GM19463 (cell line): Measurements from ENCODE around the gene NSL1.
"Not testable (repeated sequence)": the region's sequence is repeated elsewhere in the genome, so short reads cannot be mapped to it uniquely, and the experiment has no call there.

Experiments used
- ATAC-seq: cut with Tn5 transposase; IDR thresholded peaks from one replicate; pipeline ENCODE4 v1.9.1; 2021; ENCODE audit warnings: mild to moderate bottlenecking, moderate library complexity; ENCODE audit not compliant: unreplicated experiment

Gene NSL1

GRCh38 chr1:212712451-212713303 lies 78.9 kb downstream of the NSL1 start:
- no peak for ATAC-seq

DNA sequence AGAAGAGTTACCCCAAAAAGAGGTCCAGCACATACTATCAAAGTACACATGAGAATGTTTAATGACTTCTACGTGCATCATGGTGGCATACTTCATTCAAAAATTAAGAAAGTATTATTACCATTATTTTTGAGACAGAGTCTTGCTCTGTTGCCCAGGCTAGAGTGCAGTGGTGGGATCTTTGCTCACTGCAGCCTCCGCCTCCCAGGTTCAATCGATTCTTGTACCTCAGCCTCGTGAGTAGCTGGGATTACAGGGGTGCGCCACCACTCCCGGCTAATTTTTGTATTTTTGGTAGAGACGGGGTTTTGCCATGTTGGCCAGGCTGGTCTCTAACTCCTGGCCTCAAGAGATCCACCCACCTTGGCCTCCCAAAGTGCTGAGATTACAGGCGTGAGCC lies 79.6 kb downstream of the NSL1 start:
- ATAC-seq: not testable (repeated sequence)

GRCh38 chr1:212710566-212710965 lies 81.0 kb downstream of the NSL1 start:
- no peak for ATAC-seq

- no peak for ATAC-seq
These were observed 87.5 kb downstream of the NSL1 start for GRCh38 chr1:212703991-212704564.

DNA sequence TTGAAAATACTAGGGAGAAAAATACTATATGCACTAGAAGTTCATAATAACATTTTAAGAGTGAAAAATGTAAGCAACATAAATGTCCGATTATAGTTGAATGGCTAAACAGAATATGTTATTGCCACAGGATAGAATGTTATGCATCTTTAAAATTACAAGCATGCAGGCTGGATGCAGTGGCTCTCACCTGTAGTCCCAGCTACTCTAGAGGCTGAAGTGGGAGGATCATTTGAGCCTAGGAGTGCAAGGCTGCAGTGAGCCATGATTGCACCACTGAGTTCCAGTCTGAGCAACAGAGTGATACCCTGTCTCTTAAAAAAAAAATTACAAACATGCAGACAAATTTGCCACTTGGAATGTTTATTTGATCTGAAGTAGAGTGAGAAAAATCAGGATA lies 88.9 kb downstream of the NSL1 start:
- ATAC-seq: no peak

DNA sequence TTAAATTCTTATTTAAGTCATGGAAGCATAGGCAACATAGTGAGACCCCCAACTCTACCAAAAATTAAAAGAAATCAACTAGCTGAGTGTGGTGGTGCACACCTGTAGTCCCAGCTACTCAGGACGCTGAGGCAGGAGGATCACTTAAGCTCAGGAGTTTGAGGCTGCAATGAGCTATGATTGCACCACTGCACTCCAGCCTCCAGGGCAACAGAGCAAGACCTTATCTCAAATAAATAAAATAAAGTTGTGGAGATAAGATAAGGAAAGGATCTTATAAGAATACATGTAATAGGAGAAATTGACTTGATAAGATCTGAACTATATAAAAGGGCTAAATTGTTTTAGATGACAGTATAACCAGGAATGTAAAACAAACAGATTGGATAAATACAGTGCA lies 89.7 kb downstream of the NSL1 start:
- ATAC-seq: no peak

GRCh38 chr1:212700892-212701819 lies 90.4 kb downstream of the NSL1 start:
- peak; percentile 24 for ATAC-seq

DNA sequence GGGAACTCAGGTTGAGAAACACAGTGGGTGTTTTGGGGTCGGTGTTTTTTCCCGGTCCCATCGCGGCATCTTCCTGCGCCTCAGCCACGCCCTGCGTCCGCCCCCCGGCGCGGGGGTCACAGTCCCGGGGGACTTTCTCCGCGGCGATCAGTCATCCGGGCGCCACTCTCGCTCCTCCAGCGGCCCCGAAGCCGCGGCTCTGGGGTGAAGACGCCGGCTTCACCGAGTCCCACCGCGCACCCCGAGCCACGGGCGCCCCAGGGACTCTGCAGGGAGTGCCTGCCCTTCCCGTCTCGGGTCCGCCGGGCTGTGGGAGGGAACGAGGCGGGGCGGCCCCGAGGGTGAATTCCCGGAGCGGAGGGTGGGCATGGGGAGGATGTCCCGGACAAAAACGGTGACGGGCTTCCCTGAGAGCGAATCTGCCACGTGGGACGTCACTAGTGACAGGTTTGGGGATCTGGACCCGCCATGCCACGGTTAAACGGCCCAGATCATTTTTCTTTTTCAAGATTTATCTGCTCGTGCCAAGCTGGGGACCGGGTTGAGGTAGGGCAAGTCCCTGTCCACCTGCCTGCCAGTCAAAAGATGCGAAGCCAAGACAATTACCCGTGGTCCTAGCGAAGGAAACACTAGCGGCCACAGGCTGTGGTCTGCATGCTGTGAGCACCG lies 91.2 kb downstream of the NSL1 start:
- peak; percentile 28 for ATAC-seq

DNA sequence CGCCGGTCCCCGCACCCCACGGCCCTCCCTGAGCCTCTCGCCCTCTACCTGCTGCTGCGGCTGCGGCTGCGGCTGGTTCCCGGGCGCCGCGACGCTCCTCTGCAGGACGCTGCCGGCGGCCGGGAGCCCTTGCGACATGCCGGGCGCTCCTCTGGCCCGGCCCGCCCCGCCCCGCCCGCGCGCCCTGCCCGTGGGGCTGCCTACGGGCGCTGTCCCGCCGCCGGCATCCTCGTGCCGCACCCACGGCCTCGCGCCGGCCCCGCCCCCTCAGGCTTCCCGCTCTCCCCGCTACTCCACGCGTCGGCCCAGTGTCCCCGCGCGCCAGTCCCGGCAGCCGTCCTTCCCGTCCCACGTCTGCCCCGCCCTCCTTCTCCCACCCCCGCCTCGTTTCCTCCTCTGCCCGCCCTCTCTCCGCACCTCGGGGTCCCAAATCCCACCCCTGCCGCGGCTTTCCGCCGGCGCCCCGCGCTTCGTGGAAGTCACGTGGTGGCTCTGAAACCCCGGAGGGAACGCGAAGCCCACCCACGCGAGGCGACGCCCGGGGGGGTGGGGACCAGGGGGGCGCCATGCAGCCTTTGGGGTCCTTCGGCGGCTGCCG lies 91.9 kb downstream of the NSL1 start, which contains the start of gene BATF3:
TSS of gene BATF3 (minus strand) at position 216 of the 598 bp plus-strand sequence. CDS start at position 138, 78 bp downstream.
- peak; percentile 11 for ATAC-seq

DNA sequence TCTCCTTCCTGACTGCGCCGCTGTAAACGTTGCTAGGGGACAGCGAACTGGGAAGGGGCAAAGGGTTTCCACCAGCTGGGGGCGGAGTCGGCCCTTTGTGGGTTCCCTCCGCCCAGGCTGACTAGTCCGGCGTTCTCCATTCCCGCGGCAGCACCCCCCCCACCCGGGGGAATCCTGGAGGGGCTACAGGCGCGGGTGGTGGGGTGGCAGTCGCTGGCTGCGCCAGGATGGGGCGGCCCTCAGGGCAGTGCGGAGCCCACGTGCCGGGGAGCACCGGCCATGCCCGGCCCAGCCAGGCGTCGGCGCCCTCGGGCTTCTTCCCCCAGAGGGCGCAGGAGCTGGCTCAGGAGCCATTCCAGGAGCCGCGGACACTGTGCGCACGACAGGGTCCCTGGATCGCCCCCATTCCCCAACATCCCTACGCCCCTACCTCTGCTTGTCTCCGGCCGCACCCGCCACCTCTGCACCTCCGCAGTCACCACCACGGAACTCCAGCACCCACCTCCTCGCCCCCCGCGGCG lies 92.4 kb downstream of the NSL1 start:
- ATAC-seq: peak; percentile 56

DNA sequence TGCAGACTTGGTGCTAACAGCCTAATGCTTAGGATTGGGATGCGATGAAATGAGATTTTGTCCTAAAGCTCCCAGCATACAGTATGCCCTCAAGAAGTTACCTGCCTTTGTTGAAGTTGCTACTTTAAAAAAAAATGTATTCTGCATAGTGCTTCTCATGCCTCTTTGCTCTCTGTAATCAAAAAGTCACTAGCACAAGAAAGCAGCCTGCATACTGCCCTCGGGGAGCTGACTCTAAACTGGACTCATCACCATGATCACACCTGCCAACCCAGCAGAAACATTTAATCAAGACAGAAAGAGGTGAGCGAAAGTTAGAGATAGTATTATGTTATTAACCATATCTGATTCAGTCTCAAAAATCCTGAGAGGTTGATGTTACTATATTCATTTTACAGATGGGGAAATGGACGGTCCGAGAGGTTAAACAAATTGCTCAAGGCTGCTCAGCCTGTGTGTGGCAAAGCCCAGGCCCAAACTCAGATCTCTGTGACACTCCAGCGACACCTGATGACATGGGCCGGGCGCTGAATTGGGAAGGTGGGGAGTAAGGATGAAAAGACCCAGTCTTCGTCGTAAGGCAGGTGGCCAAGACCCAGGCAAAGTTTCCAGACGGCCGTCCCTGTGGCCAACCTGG lies 93.0 kb downstream of the NSL1 start:
- ATAC-seq: peak; percentile 3

DNA sequence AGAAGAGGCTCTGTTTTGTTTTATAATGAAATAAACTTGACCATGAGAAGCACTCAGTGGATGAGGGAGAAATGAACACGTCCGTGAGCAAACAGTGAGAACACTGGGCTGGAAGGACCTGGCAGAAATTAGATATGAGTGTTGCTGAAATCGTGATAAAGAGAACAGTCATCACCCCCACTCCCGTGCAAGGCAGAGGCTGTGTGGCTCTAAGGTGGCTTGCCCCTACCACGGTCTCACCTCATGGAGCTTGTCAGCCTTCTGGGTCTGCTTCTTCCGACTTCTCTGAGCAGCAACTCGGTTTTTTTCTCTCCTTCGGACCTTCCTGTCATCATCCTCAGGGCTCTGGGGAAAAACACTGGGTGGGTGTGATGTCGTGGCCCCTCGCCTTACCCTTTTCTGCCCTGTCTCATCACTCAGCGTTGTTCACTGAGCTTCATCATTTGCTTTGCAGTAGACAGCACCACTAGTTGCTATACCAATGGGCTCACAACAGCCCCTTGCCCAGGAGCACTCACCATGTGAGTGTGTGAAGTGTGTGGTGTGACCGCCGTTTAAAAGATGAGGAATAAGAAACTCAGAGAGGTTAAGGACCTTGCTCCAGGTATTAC lies 94.8 kb downstream of the NSL1 start:
- ATAC-seq: no peak

- ATAC-seq: no peak
These were observed 98.6 kb downstream of the NSL1 start for GRCh38 chr1:212692774-212693644.

GRCh38 chr1:212691561-212692071 lies 100.0 kb downstream of the NSL1 start:
- peak; percentile 80 for ATAC-seq

DNA sequence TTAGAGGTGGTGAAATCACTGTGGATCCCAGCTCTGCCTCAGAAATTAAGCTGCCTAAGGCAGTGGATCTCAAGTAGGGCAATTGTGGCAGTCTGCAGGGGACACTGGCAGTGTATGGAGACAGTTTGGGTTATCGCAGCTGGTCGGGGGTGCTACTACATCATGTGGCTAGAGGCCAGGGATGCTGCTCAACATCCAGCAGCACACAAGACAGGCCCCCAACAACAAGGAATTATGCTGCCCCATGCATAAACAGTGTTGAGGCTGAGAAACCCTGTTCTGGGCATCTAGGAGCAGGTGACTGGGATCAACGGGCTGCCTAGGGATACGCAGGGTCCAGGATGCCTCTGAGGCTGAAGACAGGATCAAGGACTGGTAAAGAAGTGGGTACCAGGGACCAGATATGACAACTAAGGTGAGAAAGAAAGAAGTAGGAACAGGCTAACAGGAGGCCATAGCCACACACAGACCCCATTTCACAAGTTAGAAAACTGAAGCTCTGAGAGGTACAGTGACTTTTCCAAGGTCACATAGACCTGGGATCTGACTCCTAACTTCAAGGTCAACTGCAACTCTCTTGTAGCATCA lies 100.7 kb downstream of the NSL1 start:
- no peak for ATAC-seq

DNA sequence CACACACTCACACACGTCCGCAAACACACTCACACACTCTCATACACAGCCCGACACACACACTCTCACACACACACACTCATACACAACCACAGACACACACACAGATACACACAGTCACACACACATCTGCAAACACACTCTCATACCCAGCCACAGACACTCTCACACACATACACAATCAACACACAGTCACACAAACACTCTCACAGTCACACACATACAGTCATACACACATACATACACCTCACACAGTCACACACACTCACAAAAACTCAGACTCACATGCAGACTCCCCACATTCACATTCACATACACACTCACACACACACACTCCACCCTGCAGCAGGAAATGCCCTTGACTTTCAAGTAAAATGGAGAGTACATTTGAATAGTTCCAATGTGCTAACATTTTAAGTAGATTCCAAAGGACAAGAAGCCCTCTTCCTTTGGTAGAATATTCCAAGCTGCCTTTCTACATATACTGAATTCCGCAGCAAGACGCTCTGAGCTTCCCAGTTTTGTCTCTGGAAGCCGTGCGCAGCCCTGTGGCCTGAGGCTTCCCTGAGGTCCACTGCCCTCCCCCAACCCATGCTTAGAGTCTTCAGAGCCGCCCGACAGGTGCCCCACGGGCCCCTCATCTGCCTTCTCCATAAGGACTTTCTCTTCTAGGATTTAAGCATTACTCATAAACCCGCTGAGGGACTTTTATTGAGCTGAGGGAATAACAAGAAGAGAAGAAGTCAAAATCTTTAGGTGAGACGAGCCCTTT lies 101.6 kb downstream of the NSL1 start:
- no peak for ATAC-seq

DNA sequence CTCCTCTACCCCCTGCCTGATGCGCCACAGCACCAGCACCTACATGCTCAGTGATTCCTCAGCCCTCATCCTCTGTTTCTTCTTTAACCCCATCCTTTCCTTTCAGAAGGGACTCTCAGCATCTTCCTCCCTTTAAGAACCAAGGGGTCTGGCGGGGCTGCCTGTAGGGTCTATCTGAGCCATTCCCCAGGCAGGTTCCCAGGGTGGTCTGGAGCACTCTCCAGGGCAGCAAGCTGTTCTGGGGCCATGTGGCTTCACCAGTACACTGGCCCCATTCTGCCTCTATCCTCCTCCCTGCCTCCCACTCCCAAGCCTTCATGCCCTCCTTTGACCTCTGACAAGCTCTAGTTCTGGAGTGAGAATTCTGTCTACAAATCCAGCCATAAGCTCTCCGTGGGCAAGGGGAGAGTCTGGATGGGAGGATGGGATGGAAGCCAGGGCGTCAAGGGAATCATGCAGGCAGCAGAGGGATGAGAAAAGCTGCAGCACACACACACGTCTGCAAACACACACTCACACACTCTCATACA lies 102.3 kb downstream of the NSL1 start:
- ATAC-seq: no peak
